GM23338 (cell line): ENCODE measurements around the gene THYN1.

Experiments
- CTCF ChIP-seq, 2 experiments: fragments of 200-600 bp in 1 of 2; sonication (generic) in 1 of 2; conservative IDR thresholded peaks; 2 replicates each; pipeline versions ENCODE4 v1.5.1 to v1.6.1; 2016 to 2017; ENCODE audit warnings: antibody characterized with exemption in 2 of 2, low read depth in 2 of 2, mild to moderate bottlenecking in 2 of 2, moderate library complexity in 1 of 2
- EZH2 ChIP-seq: fragments of 200-600 bp; sonication (generic); IDR thresholded peaks from one replicate; pipeline ENCODE4 v1.8.0; 2017; ENCODE audit warnings: antibody characterized with exemption, mild to moderate bottlenecking, low read depth; ENCODE audit not compliant: unreplicated experiment
- EZH2phosphoT487 ChIP-seq: fragments of 200-600 bp; sonication (generic); IDR thresholded peaks from one replicate; pipeline ENCODE4 v1.8.1; 2018; ENCODE audit warnings: antibody characterized with exemption; ENCODE audit not compliant: unreplicated experiment
- REST ChIP-seq: IDR thresholded peaks from one replicate; pipeline ENCODE4 v1.6.1; 2018; ENCODE audit warnings: antibody characterized with exemption; ENCODE audit not compliant: unreplicated experiment

GRCh38 chr11:134206185-134206584 is 47.0 kb downstream of the THYN1 start:
- TF ChIP-seq CTCF (conservative IDR thresholded peaks at IDR 0.05; ENCODE audit: low read depth in 2 of 2), result no peak
- no peak for TF ChIP-seq EZH2phosphoT487
- no peak for TF ChIP-seq EZH2
- TF ChIP-seq REST, result no peak
